Germinal center (tissue), 1 donor: Measurements from ENCODE around the gene GPS1.

ENCODE experiments used
- DNase-seq: peaks from one replicate; pipeline ENCODE4 v3.0.0; 2012; ENCODE audit warnings: mixed read lengths, low spot score

GPS1 gene

GRCh38 chr17:82103553-82104451 is 52.1 kb downstream of the GPS1 start:
- DNase-seq, result no peak

GRCh38 chr17:82104797-82105416 is 53.2 kb downstream of the GPS1 start:
- no peak for DNase-seq

- DNase-seq, result no peak
Measured at GRCh38 chr17:82105417-82105881, 53.8 kb downstream of the GPS1 start.

- peak; percentile 88 for DNase-seq
Measured at GRCh38 chr17:82105882-82106687, 54.4 kb downstream of the GPS1 start.

- DNase-seq, result peak; percentile 30
Measured at GRCh38 chr17:82106688-82107305, 55.1 kb downstream of the GPS1 start.
